Astrocyte of the spinal cord (primary cell): ENCODE measurements around the gene DCAF8.

ENCODE experiments used
- DNase-seq: peaks from one replicate; pipeline ENCODE4 v3.0.0; 2011; ENCODE audit warnings: low read depth, low spot score
- H3K4me3 ChIP-seq: 2 replicates; pipeline ENCODE4 v1.5.1; 2011; ENCODE audit warnings: low read depth, mild to moderate bottlenecking, low read length, moderate library complexity
- in situ Hi-C: cut with HindIII; loops from 2 replicates; pipeline ENCODE4 v1.10.0; 2017; ENCODE audit warnings: low sequenced_read_pairs
- TF ChIP-seq, protein P1 (sequence below): IDR thresholded peaks from 2 replicates; pipeline ENCODE4 v1.5.1; 2012; ENCODE audit warnings: low read depth, mild to moderate bottlenecking, low read length, inconsistent platforms

DCAF8 gene

DNA sequence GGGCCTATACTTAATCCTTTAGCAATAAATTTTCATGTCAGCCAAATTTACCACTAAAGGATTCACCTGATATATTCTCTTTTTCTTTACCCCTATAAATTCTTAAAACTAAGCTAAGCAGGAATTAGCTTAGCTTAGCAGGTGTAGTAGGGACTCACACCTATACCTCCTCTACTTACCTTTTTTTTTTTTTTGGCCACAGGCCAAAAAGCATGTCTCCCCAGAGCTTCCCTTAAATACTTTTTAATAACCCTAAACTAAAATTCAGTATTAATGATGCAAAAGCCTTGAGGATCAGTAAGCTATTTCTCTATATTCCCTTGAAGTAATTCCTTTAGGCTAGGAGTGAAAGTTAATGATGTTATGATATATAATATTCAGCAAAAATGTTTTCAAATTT, 33.9 kb downstream of the DCAF8 start:
- TF ChIP-seq, protein P1, sequence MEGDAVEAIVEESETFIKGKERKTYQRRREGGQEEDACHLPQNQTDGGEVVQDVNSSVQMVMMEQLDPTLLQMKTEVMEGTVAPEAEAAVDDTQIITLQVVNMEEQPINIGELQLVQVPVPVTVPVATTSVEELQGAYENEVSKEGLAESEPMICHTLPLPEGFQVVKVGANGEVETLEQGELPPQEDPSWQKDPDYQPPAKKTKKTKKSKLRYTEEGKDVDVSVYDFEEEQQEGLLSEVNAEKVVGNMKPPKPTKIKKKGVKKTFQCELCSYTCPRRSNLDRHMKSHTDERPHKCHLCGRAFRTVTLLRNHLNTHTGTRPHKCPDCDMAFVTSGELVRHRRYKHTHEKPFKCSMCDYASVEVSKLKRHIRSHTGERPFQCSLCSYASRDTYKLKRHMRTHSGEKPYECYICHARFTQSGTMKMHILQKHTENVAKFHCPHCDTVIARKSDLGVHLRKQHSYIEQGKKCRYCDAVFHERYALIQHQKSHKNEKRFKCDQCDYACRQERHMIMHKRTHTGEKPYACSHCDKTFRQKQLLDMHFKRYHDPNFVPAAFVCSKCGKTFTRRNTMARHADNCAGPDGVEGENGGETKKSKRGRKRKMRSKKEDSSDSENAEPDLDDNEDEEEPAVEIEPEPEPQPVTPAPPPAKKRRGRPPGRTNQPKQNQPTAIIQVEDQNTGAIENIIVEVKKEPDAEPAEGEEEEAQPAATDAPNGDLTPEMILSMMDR, result no peak
- DNase-seq, result no peak
- in situ Hi-C loops, result no loop called here
- H3K4me3 ChIP-seq, result no peak overlapping the region

DNA sequence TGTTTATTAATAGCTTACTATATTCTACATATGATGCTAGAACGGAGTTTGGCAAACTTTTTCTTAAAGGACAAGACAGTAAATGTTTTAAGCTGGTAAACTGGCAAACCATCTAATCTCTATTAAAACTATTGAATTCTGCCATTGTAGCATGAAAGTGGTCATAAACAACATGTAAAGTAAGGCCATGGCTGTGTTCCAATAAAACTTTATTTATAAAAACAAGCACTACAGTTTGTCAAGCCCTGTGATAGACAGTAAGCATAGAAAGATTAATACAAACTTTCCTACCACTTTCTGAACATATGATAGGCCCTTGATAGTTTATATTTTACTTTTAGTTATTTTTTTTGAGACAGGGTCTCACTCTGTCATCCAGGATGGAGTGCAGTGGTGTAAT, 34.8 kb downstream of the DCAF8 start:
- in situ Hi-C loops, result no loop called here
- TF ChIP-seq, protein P1, result no peak
- DNase-seq, result no peak

DNA sequence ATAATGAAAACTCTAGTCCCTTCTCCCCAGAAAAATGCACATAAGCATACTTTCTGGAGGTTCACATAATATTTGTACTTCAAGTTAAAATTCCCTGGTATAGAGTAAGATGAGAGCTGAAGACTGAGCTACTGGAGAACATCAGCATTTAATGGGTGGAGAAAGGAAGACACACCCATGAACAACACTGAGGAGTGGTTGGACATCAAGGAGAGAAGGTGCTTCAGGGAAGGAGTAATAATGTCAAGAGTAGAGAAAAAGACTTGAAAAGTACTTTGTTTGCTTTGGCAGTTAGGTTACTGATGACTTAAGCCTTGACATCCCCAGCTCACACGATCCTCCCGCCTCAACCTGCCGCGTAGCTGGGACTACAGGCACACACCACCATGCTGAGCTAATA, 35.3 kb downstream of the DCAF8 start:
- no peak overlapping the region for H3K4me3 ChIP-seq
- TF ChIP-seq, protein P1, result no peak
- in situ Hi-C loops, result no loop called here
- no peak for DNase-seq

More for the DNA sequence above, 34.8 kb downstream of the DCAF8 start:
- no peak overlapping the region for H3K4me3 ChIP-seq

DNA sequence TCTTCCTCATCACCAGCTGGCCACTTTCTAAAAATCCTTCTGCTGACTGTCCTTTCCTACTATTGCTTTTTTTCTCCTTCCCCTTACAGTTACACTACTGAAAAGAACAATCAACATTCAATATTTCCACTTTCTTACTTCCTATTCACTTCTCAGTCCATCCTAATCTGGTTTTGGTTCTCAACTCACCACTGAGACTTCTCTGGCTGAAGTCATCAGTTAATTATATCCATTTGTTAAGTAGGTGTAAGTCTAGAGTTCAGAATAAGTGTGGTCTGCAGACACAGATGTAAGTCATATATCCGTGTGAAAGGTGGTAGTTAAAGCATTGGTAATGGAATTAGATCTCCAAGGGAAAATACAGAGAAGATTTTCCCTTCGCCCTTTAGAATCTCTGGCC, 35.7 kb downstream of the DCAF8 start:
- DNase-seq, result no peak
- H3K4me3 ChIP-seq, result no peak overlapping the region
- TF ChIP-seq, protein P1, result no peak
- in situ Hi-C loops, result no loop called here

DNA sequence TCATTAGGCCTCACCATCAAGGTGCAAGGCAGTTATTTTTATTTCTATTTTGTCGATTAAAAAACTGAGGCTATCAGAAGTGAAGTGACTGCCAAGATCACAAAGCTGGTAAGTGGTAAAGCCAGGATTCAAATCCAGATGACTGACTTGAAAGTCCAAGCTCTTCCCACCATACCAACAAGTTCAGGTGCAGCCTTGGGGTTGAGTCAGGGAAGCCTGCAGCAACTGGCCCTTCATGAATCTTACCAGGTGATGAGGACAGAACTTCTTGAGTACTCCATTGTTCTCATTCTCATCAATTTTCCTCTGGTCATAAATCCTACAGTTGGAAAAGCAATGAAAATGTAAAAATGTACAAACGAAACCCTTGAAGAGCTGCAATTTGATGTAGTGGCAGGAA, 37.0 kb downstream of the DCAF8 start:
- TF ChIP-seq, protein P1, result no peak
- no peak for DNase-seq
- H3K4me3 ChIP-seq, result no peak overlapping the region
- in situ Hi-C loops, result no loop called here

DNA sequence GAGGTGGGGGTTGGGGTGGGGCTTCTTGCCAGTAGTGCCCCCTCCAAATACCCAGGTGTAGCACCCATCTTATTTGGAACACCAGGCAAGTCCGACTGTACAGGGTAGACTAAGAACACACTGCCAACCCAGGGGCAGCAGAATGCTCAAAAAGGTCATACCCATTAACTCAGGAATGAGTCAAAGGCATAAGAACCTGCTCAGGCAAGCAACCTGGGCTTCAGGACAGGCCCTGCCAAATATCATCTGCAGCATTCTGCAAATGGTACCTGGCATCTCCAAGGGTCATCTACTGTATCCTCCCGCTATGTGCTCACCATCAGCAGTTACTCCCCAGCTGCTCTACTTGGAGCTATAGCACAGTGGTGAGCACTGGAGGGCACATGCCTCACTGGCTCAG, 37.7 kb downstream of the DCAF8 start:
- TF ChIP-seq, protein P1, result no peak
- no peak overlapping the region for H3K4me3 ChIP-seq
- in situ Hi-C loops, result no loop called here
- no peak for DNase-seq

DNA sequence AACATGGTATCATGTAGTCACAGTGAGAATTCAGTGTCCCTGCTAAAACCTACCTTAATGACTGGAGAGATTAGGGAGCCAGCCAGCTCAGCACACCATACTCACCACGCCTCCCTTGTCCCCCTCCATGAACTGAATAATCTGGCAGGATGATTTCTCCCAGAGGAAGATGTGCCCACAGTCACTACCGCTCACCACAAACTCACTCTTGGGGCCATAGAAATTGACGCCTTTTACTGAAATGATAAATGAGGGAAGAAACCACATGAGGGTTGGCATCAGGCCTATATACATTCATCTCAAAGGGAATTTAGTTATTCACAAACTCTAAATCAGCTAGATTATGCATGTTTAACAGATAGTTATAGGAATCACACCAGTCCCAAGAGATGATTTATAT, 39.8 kb downstream of the DCAF8 start:
- H3K4me3 ChIP-seq, result no peak overlapping the region
- DNase-seq, result no peak
- in situ Hi-C loops, result no loop called here
- TF ChIP-seq, protein P1, result no peak
